CD4-positive, alpha-beta T cell (primary cell): Measurements from ENCODE around the gene SMU1. TPM values are rescaled to one million over a fixed set of nuclear protein-coding genes. Genes with fewer than 3 reads are reported as not detected.

Experiments
- ATAC-seq: fragments of 200-7000 bp; cut with Tn5 transposase; one replicate; pipeline ENCODE4 v1.10.0; 2022; ENCODE audit warnings: mild to moderate bottlenecking; ENCODE audit not compliant: poor library complexity
- CTCF ChIA-PET: fragments of 350-600 bp; sonication (Branson Sonifier 250); formaldehyde crosslinking; loops from one replicate; lab custom pipeline; 2021; ENCODE audit warnings: antibody characterized with exemption, inconsistent platforms; lab: Charles Lee
- POLR2A ChIA-PET: fragments of 350-600 bp; sonication (Branson Sonifier 250); formaldehyde crosslinking; loops from one replicate; lab custom pipeline; 2021; ENCODE audit warnings: antibody characterized with exemption, inconsistent platforms; lab: Charles Lee
- DNase-seq, 14 experiments: peaks; one replicate each; pipeline ENCODE4 v3.0.0-alpha.2; 2013 to 2020; ENCODE audit warnings: mixed read lengths in 2 of 14
- H3K27ac ChIP-seq, 2 donors: one replicate each; pipeline versions ENCODE4 v1.5.1 to v1.7.0; 2013; ENCODE audit warnings: low read length in 2 of 2, low read depth in 1 of 2, mild to moderate bottlenecking in 1 of 2
- H3K27me3 ChIP-seq, 2 experiments: 1 replicate in 1 of 2; 2 replicates in 1 of 2; pipeline versions ENCODE4 v1.6.1 to v1.7.0; 2013; ENCODE audit warnings: low read length in 2 of 2, control low read depth in 1 of 2, mild to moderate bottlenecking in 1 of 2, moderate library complexity in 1 of 2; ENCODE audit not compliant: insufficient read depth in 2 of 2, control insufficient read depth in 1 of 2
- H3K36me3 ChIP-seq: one replicate; pipeline ENCODE4 v1.6.1; 2013; ENCODE audit warnings: low read length, control low read depth; ENCODE audit not compliant: insufficient read depth
- H3K4me1 ChIP-seq: one replicate; pipeline ENCODE4 v1.6.1; 2013; ENCODE audit warnings: low read length, control low read depth; ENCODE audit not compliant: insufficient read depth
- H3K4me3 ChIP-seq: one replicate; pipeline ENCODE4 v1.5.1; 2013; ENCODE audit warnings: mild to moderate bottlenecking, low read length, moderate library complexity
- H3K9me3 ChIP-seq, 2 experiments: 1 replicate in 1 of 2; 2 replicates in 1 of 2; pipeline versions ENCODE4 v1.6.1 to v1.7.0; 2013; ENCODE audit warnings: low read length in 2 of 2, mild to moderate bottlenecking in 2 of 2, control low read depth in 1 of 2, moderate library complexity in 1 of 2; ENCODE audit not compliant: control insufficient read depth in 1 of 2, insufficient read depth in 1 of 2
- H3K27ac Mint-ChIP-seq: one replicate; pipeline ENCODE4 v1.8.0; 2020; ENCODE audit warnings: mixed read lengths
- H3K27me3 Mint-ChIP-seq: one replicate; pipeline ENCODE4 v1.8.0; 2021; ENCODE audit warnings: mixed read lengths
- H3K36me3 Mint-ChIP-seq: one replicate; pipeline ENCODE4 v1.8.0; 2021; ENCODE audit warnings: low read depth, mixed read lengths
- H3K4me1 Mint-ChIP-seq: one replicate; pipeline ENCODE4 v1.8.0; 2021; ENCODE audit warnings: low read depth, mixed read lengths
- H3K4me3 Mint-ChIP-seq: one replicate; pipeline ENCODE4 v1.8.0; 2020; ENCODE audit warnings: mild to moderate bottlenecking, mixed read lengths
- H3K9me3 Mint-ChIP-seq: one replicate; pipeline ENCODE4 v1.8.0; 2020; ENCODE audit warnings: mixed read lengths
- CTCF ChIP-seq: fragments of 200-600 bp; IDR thresholded peaks from one replicate; pipeline ENCODE4 v1.8.0; 2022; ENCODE audit warnings: antibody characterized with exemption, mild to moderate bottlenecking
- intact Hi-C, 2 experiments: fragments of 100-400 bp; cut with DNase I in 1 of 2; cut with micrococcal nuclease in 1 of 2; formaldehyde crosslinking; loops; one replicate each; pipeline versions ENCODE4 v1.15.1 to v1.9.0; 2023 to 2025; cut with DNase I, micrococcal nuclease
- total RNA-seq, 174 experiments: library from RNA in 2 of 174; stranded (reverse) in 2 of 174; gene quantifications; one replicate each; pipeline ENCODE4 v1.2.3 and lab custom pipeline; 2021 to 2026

SMU1 gene
- total RNA-seq, 2 experiments from 2014 or later: 25.1 to 26.0 TPM

- H3K27ac Mint-ChIP-seq: peak overlapping the region; percentile 39
- no peaks in the 10 kb centered on the region for H3K9me3 ChIP-seq
- no peaks in the 10 kb centered on the region for H3K27me3 ChIP-seq
- peaks cover 93% of the 10 kb centered on the region for H3K36me3 Mint-ChIP-seq
- no peaks in the 10 kb centered on the region for H3K9me3 Mint-ChIP-seq
- peaks cover 59% of the 10 kb centered on the region for H3K36me3 ChIP-seq
- TF ChIP-seq CTCF: no peak
- H3K4me1 Mint-ChIP-seq: peaks cover 40% of the 10 kb centered on the region
- intact Hi-C loops: no loop called here
- CTCF ChIA-PET: no interaction called here
- DNase-seq: no peak
- no peak overlapping the region for H3K4me3 ChIP-seq
- no peaks in the 10 kb centered on the region for H3K27me3 Mint-ChIP-seq
- no peak overlapping the region for H3K4me3 Mint-ChIP-seq
- no peak overlapping the region for H3K27ac ChIP-seq
- no peak for ATAC-seq
- H3K4me1 ChIP-seq: no peaks in the 10 kb centered on the region
- POLR2A ChIA-PET: no interaction called here
These were observed 83.8 kb downstream of the SMU1 start for GRCh38 chr9:32992595-32993238.

GRCh38 chr9:32991897-32992594, 84.4 kb downstream of the SMU1 start:
- Mint-ChIP-seq H3K9me3 (no peaks in the 10 kb centered on the region), H3K36me3 (peaks cover 93% of the 10 kb centered on the region), H3K27me3 (no peaks in the 10 kb centered on the region), H3K4me3 (no peak overlapping the region), H3K4me1 (peaks cover 34% of the 10 kb centered on the region), H3K27ac (peak overlapping the region; percentile 39)
- Histone ChIP-seq H3K4me3 (no peak overlapping the region), H3K4me1 (no peaks in the 10 kb centered on the region), H3K9me3 (no peaks in the 10 kb centered on the region), H3K27ac (no peak overlapping the region), H3K36me3 (peaks cover 59% of the 10 kb centered on the region), H3K27me3 (no peaks in the 10 kb centered on the region)
- intact Hi-C loops: no loop called here
- ChIA-PET CTCF (no interaction called here), POLR2A (no interaction called here)
- DNase-seq (no peak), ATAC-seq (no peak)
- TF ChIP-seq CTCF: no peak

Other genes starting within 250 kb of the SMU1 start
- gene APTX, start 75.0 kb downstream of the SMU1 start, total RNA-seq: 10 to 100 TPM; 22.0 to 22.5 TPM
- gene DNAJA1, start 51.4 kb downstream of the SMU1 start, total RNA-seq: 100 to 1,000 TPM; 150 to 156 TPM
- gene B4GALT1, start 90.7 kb upstream of the SMU1 start, total RNA-seq: 10 to 100 TPM; 74.7 to 77.0 TPM
- not detected for gene SPINK4, start 163.5 kb upstream of the SMU1 start, total RNA-seq
- 10 to 100 TPM; 58.0 to 61.4 TPM for gene BAG1, start 188.0 kb upstream of the SMU1 start, total RNA-seq
- gene CHMP5, start 188.4 kb upstream of the SMU1 start, total RNA-seq: 10 to 100 TPM; 17.4 to 18.6 TPM
- gene NFX1, start 213.8 kb upstream of the SMU1 start, total RNA-seq: 10 to 100 TPM; 33.1 to 34.1 TPM